GM19467 (cell line): Measurements from ENCODE around the gene SPOCK1.
"Not testable (repeated sequence)": the region's sequence is repeated elsewhere in the genome, so short reads cannot be mapped to it uniquely, and the experiment has no call there.

Experiments used
- ATAC-seq: cut with Tn5 transposase; IDR thresholded peaks from one replicate; pipeline ENCODE4 v1.9.1; 2021; ENCODE audit warnings: mild to moderate bottlenecking, moderate library complexity; ENCODE audit not compliant: unreplicated experiment

SPOCK1 gene

DNA sequence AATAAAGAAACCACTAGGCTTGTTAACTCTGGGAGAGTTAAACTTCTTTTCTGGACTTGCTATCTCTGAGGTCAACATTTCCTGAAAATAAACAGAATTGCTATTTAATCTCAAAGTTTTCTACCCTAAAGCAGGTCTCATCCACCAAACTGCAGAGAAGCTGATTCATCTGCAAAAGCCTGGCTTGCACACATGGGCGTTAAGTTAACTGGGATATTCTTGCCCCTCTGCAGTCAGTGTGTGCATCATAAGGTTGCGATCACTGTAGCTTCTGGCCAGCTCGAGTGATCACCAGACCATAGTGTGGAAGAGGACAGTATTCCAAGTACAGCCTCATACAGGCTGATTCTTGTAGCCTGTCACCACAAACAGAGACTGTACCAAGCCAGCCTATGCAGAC, 99.2 kb downstream of the SPOCK1 start:
- ATAC-seq, result no peak

GRCh38 chr5:137398751-137399150, 100.4 kb downstream of the SPOCK1 start:
- no peak for ATAC-seq

GRCh38 chr5:137398154-137398553, 101.0 kb downstream of the SPOCK1 start:
- no peak for ATAC-seq

DNA sequence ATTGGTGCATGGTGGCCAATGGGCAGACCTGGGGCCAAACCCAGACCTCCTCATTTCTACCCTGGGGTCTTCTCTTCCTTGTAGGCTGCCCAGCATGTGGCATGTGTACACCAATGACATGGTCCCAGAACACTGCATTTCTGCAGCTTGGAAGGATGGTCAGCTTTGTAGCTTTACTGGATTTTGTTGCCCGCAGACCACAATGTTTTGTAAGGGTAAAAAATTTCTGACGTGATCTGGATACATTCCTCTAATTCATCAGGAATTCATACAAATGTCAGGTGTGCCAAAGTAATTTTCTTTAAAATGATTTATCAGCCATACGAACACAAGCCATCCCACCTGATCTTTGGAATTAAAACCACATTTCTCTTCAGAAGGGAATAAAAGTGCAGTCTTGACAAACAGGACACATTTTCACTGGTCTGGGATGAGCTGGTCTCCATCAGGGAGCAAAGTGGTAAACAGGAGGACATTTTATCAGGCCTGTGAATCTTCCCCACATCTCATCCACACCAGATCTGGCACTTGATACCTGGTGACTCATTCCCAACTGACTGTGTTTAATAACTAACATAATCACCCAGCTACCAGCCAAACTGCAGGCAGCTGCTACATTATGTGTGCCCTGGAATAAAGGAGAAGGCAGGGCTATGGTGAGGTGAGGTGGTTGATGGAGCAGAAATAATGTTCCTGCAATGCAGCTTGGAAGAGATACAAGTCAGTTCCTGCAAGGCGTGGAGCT, 103.9 kb downstream of the SPOCK1 start:
- no peak for ATAC-seq

GRCh38 chr5:137394380-137394779, 104.7 kb downstream of the SPOCK1 start:
- no peak for ATAC-seq

- ATAC-seq, result no peak
These were observed 105.7 kb downstream of the SPOCK1 start for GRCh38 chr5:137393196-137393993.

DNA sequence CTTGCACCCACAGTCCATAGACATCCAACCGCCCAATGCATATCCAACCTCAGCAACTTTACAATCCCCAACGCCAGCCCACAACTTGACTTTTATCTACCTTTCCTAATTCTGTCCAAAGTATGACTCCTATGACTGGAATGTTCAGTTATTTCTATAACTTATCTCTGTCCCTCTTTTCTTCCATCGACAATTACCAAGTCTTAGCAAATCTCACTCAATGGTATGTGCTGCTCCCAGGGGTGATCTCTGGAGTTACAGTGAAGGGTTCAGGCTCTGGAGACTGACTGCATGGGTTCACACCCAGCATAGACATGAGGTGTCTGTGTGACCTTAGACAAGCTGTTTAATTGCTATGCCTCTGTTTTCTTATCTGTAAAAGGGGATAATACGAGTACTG, 106.9 kb downstream of the SPOCK1 start:
- no peak for ATAC-seq

GRCh38 chr5:137391044-137391443, 108.1 kb downstream of the SPOCK1 start:
- ATAC-seq, result not testable (repeated sequence)

DNA sequence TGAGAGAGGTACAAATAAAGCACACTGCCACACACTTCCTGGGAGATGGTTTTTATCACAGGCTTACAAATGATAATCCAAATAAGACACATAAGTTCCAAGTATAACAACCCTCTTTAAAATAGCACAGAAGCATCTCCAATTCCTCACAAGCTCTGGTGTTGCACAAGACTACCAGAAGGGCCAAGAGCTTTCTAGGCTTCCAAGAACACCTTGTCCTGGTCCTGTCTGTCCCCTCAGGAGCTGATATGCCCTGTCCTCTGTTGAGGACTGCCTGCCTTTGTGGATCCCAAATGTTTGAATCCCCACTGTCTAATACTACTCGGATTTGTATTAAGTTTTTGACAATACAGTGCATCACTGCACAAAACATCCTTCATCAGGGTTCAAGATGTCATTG, 110.1 kb downstream of the SPOCK1 start:
- ATAC-seq, result no peak

DNA sequence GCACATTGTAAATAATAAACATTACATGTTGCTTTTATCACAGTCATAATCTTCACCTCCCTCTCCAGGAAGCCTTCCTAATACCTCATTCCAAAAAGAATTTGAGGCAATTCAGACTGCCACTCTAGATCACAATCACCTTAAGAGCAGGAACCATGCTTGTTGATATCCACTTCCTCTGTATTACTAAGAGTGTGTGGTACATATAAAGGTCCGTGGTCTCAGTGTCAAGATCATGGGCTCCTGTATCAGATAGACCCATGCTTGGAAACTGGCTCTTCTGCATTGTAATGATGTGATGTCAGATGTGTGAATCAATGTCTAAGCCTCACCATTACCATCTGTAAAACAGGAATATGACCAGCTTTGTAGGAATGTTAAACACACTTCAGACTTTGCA, 114.1 kb downstream of the SPOCK1 start:
- no peak for ATAC-seq

- ATAC-seq, result no peak
These were observed 115.2 kb downstream of the SPOCK1 start for GRCh38 chr5:137383909-137384308.

DNA sequence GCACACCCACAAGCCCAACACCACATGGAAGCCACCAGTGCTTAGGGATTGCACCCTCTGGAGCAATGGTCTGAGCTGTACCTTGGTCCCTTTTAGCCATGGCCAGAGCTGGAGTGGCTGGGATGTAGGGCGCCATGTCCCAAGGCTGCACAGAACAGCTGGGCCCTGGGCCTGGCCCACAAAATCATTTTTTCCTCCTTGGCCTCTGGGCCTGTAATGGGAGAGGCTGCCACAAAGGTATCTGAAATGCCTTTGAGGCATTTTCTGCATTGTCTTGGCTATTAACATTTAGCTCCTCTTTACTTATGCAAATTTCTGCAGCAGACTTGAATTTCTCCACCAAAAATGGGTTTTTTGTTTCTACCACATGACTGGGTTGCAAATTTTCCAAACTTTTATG, 117.6 kb downstream of the SPOCK1 start:
- ATAC-seq, result no peak

GRCh38 chr5:137379555-137380286, 119.4 kb downstream of the SPOCK1 start:
- no peak for ATAC-seq

DNA sequence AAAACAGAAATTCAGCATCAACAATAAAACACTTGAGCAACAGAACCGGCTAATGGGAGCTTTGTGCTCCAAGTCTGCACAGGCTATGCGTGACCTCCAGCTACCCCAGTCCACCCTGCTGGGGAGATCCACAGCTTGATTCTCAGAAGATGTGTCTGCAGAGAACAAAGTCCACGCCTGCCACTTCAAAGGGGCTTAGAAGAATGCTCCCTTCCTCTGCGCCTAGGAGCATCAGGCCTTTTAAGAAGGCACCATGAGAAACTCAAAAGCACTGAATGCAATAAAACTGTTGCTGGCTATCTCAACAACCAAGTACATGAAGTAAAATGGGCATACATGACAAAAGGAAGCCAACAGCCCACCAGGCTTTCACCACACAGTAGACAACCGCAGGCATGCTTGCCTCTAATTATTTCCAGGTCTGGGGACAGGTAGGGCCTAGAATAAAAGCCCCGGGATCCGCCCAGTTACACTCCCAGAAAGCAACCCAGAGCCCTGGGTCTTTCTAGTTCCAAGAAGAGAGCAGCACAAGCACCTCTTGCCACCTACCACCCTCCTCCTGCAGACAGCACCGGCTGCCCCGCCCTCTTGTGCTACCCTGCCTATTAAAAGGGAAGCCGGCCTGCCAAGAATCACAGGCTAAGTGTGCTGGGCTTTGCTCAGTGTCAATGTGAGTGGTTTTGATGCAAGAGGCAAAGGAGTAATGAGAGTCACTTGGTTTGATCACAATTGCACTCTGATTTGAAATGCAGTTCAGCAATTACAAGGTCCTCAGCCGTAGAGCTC, 123.2 kb downstream of the SPOCK1 start:
- no peak for ATAC-seq

DNA sequence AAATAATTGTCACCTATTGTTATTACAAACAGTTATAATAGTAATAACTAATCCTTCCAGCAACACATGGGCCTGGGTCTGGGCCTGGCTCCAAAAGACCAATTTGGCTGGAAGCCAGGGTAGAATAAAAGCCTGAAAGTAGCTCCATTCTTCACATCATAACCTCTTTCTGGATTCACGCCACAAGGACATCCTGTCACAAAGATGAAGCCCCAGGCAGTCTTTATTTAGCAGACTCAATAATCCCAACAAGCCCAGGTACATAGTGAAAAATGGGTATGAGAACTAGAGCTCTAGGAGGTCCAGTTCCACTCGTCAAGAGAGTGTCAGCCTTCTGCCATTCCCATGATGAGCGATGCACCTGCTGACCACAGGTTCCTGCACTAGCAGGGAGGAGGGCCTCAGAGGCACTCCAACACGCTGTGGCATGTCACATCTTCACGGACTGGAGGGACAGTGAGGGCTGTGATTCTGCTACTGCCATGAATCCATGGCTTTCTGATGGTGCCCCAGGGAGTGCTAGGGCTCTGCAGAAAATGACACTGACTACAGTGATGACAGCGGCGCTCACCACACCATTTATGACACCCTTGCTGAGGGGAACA, 124.9 kb downstream of the SPOCK1 start:
- ATAC-seq, result no peak

DNA sequence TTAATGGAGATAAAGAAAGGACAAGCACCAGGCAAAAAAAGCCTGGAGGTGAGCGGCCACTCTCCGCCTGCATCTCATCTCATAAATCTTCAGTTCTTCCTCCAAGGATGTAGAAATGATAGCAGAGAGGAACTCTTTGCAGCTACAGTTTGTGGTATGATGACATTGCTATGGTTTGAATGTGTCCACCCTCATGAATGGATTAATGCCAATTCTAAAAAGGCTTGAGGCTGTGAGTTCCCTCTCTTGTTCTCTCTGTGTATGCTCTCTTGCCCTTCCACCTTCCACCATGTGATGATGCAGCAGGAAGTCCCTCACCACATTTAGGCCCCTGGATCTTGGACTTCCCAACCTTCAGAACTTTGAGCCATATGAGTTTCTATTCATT, 126.4 kb downstream of the SPOCK1 start:
- ATAC-seq, result no peak

DNA sequence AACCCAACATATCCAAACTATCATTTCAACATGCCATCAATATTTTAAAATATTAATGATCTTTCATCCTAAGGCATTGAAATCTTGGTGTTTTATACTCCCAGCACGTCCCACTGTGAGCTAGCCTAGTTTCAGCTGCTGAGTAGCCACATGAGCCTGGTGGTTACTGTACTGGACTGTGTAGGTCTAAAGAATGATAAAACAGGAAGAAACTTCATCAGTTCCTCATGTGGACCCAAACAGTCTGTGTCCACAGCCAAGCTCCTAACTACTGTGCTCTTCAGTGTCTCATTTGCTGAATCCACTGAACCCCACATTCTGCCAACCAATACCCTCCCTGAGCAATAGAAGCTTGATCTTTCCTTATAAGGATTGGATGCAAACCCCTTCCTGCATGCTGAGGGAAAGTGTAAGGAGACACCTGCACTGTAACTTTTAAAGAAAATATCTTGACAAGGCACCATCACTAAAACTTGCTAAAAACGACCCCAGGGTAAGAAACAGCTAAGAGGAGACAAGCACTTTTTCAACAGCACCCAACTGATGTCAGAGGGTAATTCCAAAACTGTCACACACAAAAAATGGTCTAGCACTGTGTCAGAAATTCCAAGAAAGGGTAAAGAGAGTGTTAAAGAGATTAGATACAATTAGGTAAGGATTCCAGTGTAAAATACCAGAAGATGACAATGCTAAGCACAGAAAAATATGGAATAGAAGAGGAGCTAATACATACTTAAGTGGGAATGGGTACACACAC, 126.9 kb downstream of the SPOCK1 start:
- no peak for ATAC-seq

- ATAC-seq, result no peak
These were observed 128.7 kb downstream of the SPOCK1 start for GRCh38 chr5:137370096-137371071.

DNA sequence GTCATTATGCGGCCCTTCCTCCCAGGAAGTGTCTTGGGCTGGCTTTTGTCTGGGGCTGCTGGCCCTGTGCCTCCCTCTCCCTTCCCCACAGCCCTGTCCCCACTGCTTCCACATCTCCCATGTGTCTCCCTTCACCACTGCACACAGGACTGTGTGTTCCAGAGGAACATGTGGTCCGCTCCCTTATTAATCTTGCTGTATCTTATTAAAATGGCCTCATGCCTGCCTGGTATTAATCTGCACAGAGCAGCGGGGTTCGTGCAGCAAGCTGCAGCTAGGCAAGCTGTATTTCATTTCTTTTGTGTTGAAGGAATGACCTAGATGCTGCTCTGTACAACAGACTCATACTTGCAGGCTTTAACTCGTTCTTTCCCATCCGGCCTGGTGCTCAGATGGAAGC, 130.5 kb downstream of the SPOCK1 start:
- no peak for ATAC-seq
